ENCODE results near the gene CDC42EP2. TPM values are rescaled to one million over a fixed set of nuclear protein-coding genes. Genes with fewer than 3 reads are reported as not detected.

The CDC42EP2 gene
- total RNA-seq, 1 experiment from 2014 or later, result 11.9 TPM

- no peak overlapping the region for H3K23ac ChIP-seq (ENCODE audit: insufficient read length, low read depth, low read length)
- H2BK20ac ChIP-seq (ENCODE audit: low read depth, low read length, poor library complexity, severe bottlenecking), result no peak overlapping the region
- Mint-ChIP-seq H3K27me3 (ENCODE audit: low read depth) (peaks cover 31% of the 10 kb centered on the region), H3K9me3 (no peaks in the 10 kb centered on the region; a peak in 1 of 5 replicates), H3K4me3 (peak overlapping the region; percentile 82 to 94), H3K36me3 (ENCODE audit: insufficient read depth in 1 of 3, low read depth in 3 of 3) (peaks cover 5 to 25% (median 20%) of the 10 kb centered on the region in 3 experiments; a peak in 6 of 7 replicates), H3K27ac (no peak overlapping the region; a peak in 1 of 7 replicates), H3K4me1 (peaks cover 17 to 19% of the 10 kb centered on the region in 2 experiments)
- no peak overlapping the region for H4K91ac ChIP-seq (ENCODE audit: insufficient read length, low read depth, low read length)
- H3K23me2 ChIP-seq (ENCODE audit: insufficient read length, low read depth, low read length, poor library complexity, severe bottlenecking), result peaks cover 18% of the 10 kb centered on the region
- H2BK5ac ChIP-seq (ENCODE audit: insufficient read length, low read length), result no peak overlapping the region
- peaks cover 2% of the 10 kb centered on the region; the same call in 1 of the 2 replicates for H3K27me3 ChIP-seq (ENCODE audit: insufficient read depth, low read length)
- DNase-seq, result peak; percentile 49
- H2BK12ac ChIP-seq (ENCODE audit: insufficient read length, low read depth, low read length), result no peak overlapping the region
- no peak overlapping the region for H3K18ac ChIP-seq (ENCODE audit: insufficient read length, low read depth, low read length)
- TF ChIP-seq CTCF (conservative IDR thresholded peaks at IDR 0.05), result no peak
- no peaks in the 10 kb centered on the region for H3K79me1 ChIP-seq (ENCODE audit: insufficient read depth, low read depth, low read length, poor library complexity, severe bottlenecking)
- no peak overlapping the region for H3K14ac ChIP-seq (ENCODE audit: insufficient read depth, low read length)
- no peak overlapping the region for H4K8ac ChIP-seq (replicated peaks; ENCODE audit: insufficient read length, low read depth, low read length)
- no peak overlapping the region for H2BK120ac ChIP-seq (ENCODE audit: low read depth, low read length, poor library complexity, severe bottlenecking)
- no peak overlapping the region for H3K27ac ChIP-seq (ENCODE audit: insufficient read length, low read depth, low read length)
- H3T11ph ChIP-seq (ENCODE audit: low read length), result no peak overlapping the region
- no CpG with 5 or more reads among the region's 47 CpGs for WGBS (ENCODE audit: extremely low coverage, insufficient read length, low lambda C conversion rate)
- no peak overlapping the region for H3K56ac ChIP-seq (ENCODE audit: insufficient read length, low read depth, low read length)
- H3K4ac ChIP-seq (ENCODE audit: low read depth, low read length), result no peak overlapping the region
- H3K9ac ChIP-seq (ENCODE audit: extremely low read depth, insufficient read length, low read length), result no peak overlapping the region
- H4K20me1 ChIP-seq (ENCODE audit: control insufficient read depth, insufficient read depth, insufficient read length), result no peaks in the 10 kb centered on the region
- no peak overlapping the region for H2BK15ac ChIP-seq (ENCODE audit: low read depth, low read length)
- peak overlapping the region; percentile 65 for H3K4me2 ChIP-seq (ENCODE audit: insufficient read depth, insufficient read length, low read length)
- no peaks in the 10 kb centered on the region for H3K79me2 ChIP-seq (ENCODE audit: insufficient read depth, low read length)
- no peak overlapping the region for H4K5ac ChIP-seq (ENCODE audit: insufficient read length, low read depth, low read length)
- H3K4me1 ChIP-seq (ENCODE audit: insufficient read depth, low read length), result no peaks in the 10 kb centered on the region
- H2AK5ac ChIP-seq (ENCODE audit: insufficient read length, low read length), result no peak overlapping the region
- H3K9me3 ChIP-seq (ENCODE audit: control insufficient read depth, low read depth, low read length), result no peaks in the 10 kb centered on the region
- no peak overlapping the region for H2AFZ ChIP-seq (ENCODE audit: low read length)
Observed at GRCh38 chr11:65355013-65355775, 40.5 kb downstream of the CDC42EP2 start.

Measured in H9 (cell line).